Measurements from ENCODE around the gene MCOLN1. TPM values are rescaled to one million over a fixed set of nuclear protein-coding genes. Genes with fewer than 3 reads are reported as not detected.

MCOLN1 gene
- total RNA-seq, 5 donors from 2014 or later (not counting 1 experiment from before 2014, with no cell fraction given): 13.0 to 16.7 (median 15.3) TPM

- H3K4me3 Mint-ChIP-seq: peak within 1 kb of the TSS; percentile 78 to 83 (median 81)
- DNase-seq: peak; percentile 73 to 94 (median 86)
- ChIA-PET CTCF (interaction anchor here in 1 of 2 donors (0.7 kb wide), 1 partner anchor 129 kb away, joined by 3 read pairs; no protein-coding TSS in a partner anchor), POLR2A (interaction anchor here in 1 of 2 donors (0.7 kb wide), 2 partner anchors 165 to 1421 kb away, joined by 3 to 5 read pairs; no protein-coding TSS in a partner anchor)
- Histone ChIP-seq H3K36me3 (ENCODE audit: control insufficient read depth in 2 of 2, extremely low read depth in 1 of 2, insufficient read depth in 1 of 2, low read length in 1 of 2) (no peaks in the 10 kb centered on the region), H3K9me3 (no peaks in the 10 kb centered on the region), H3K4me3 (ENCODE audit: control insufficient read depth in 1 of 2, extremely low read depth in 1 of 2, low read length in 1 of 2) (peak within 1 kb of the TSS; percentile 63 to 89), H3K27ac (ENCODE audit: low read length) (peak within 1 kb of the TSS; percentile 32), H3K4me1 (ENCODE audit: control insufficient read depth in 1 of 2, extremely low read depth in 1 of 2, insufficient read depth in 2 of 2, low read length in 2 of 2) (peaks cover 5 to 18% of the 10 kb centered on the region in 2 experiments), H3K27me3 (replicated peaks in 1 of 2; ENCODE audit: control insufficient read depth in 2 of 2, extremely low read depth in 1 of 2, insufficient read depth in 2 of 2, low read length in 1 of 2) (peaks cover 0 to 3% of the 10 kb centered on the region in 2 experiments)
- WGBS (ENCODE audit: insufficient coverage): under 1% methylated on average over 37 of the region's 49 CpGs
- H3K27me3 Mint-ChIP-seq: no peaks in the 10 kb centered on the region
- peak within 1 kb of the TSS; percentile 55 to 88 for H3K27ac Mint-ChIP-seq
- H3K36me3 Mint-ChIP-seq: no peaks in the 10 kb centered on the region
- peaks cover 10 to 24% (median 16%) of the 10 kb centered on the region in 3 donors for H3K4me1 Mint-ChIP-seq
- H3K9me3 Mint-ChIP-seq: no peaks in the 10 kb centered on the region
- peak; percentile 92 to 99 (median 97) for ATAC-seq (replicated peaks in 1 of 4)
Observed at GRCh38 chr19:7488736-7489353, 33.6 kb upstream of the MCOLN1 start, which contains the start of gene PEX11G. TSS of gene PEX11G (minus strand) at chr19:7489035. CDS start at chr19:7489010, 25 bp downstream.

- Histone ChIP-seq H3K4me3 (ENCODE audit: control insufficient read depth in 1 of 2, extremely low read depth in 1 of 2, low read length in 1 of 2) (peak overlapping the region in 1 of 2 donors; percentile 89), H3K36me3 (ENCODE audit: control insufficient read depth in 2 of 2, extremely low read depth in 1 of 2, insufficient read depth in 1 of 2, low read length in 1 of 2) (no peaks in the 10 kb centered on the region), H3K9me3 (no peaks in the 10 kb centered on the region), H3K27ac (ENCODE audit: low read length) (no peak overlapping the region), H3K4me1 (ENCODE audit: control insufficient read depth in 1 of 2, extremely low read depth in 1 of 2, insufficient read depth in 2 of 2, low read length in 2 of 2) (peaks cover 5 to 17% of the 10 kb centered on the region in 2 experiments), H3K27me3 (replicated peaks in 1 of 2; ENCODE audit: control insufficient read depth in 2 of 2, extremely low read depth in 1 of 2, insufficient read depth in 2 of 2, low read length in 1 of 2) (peaks cover 0 to 7% of the 10 kb centered on the region in 2 experiments)
- Mint-ChIP-seq H3K9me3 (no peaks in the 10 kb centered on the region), H3K4me3 (peak overlapping the region; percentile 78 to 83 (median 81)), H3K36me3 (no peaks in the 10 kb centered on the region), H3K27ac (peak overlapping the region in 1 of 2 donors; percentile 88), H3K27me3 (no peaks in the 10 kb centered on the region), H3K4me1 (peaks cover 10 to 23% (median 16%) of the 10 kb centered on the region in 3 donors)
- ATAC-seq (replicated peaks in 1 of 4) (no peak), DNase-seq (no peak)
- POLR2A ChIA-PET: interaction anchor here (0.6 to 0.7 kb wide), 3 partner anchors 81 to 1422 kb away, joined by 3 to 5 read pairs (median 3); no protein-coding TSS in a partner anchor
- 89% methylated on average over 7 of the region's 11 CpGs for WGBS (ENCODE audit: insufficient coverage)
- CTCF ChIA-PET: interaction anchor here in 1 of 2 donors (0.7 kb wide), 2 partner anchors 75 to 129 kb away, joined by 3 to 4 read pairs; no protein-coding TSS in a partner anchor
Observed at GRCh38 chr19:7489609-7490044, 32.8 kb upstream of the MCOLN1 start.

GRCh38 chr19:7492142-7492541 lies 30.3 kb upstream of the MCOLN1 start:
- peaks cover 6% of the 10 kb centered on the region in 2 donors for H3K27me3 Mint-ChIP-seq
- no peaks in the 10 kb centered on the region for H3K36me3 Mint-ChIP-seq
- H3K9me3 ChIP-seq: no peaks in the 10 kb centered on the region
- peak in 4 of 35 experiments; percentile 31 to 46 (median 42) for DNase-seq
- H3K27ac ChIP-seq (ENCODE audit: low read length): no peak overlapping the region
- H3K36me3 ChIP-seq (ENCODE audit: control insufficient read depth in 2 of 2, extremely low read depth in 1 of 2, insufficient read depth in 1 of 2, low read length in 1 of 2): no peaks in the 10 kb centered on the region
- CTCF ChIA-PET: no interaction called here
- H3K9me3 Mint-ChIP-seq: no peaks in the 10 kb centered on the region
- H3K27me3 ChIP-seq (replicated peaks in 1 of 2; ENCODE audit: control insufficient read depth in 2 of 2, extremely low read depth in 1 of 2, insufficient read depth in 2 of 2, low read length in 1 of 2): peaks cover 0 to 17% of the 10 kb centered on the region in 2 experiments
- H3K4me3 Mint-ChIP-seq: no peak overlapping the region
- H3K4me3 ChIP-seq (ENCODE audit: control insufficient read depth in 1 of 2, extremely low read depth in 1 of 2, low read length in 1 of 2): no peak overlapping the region
- H3K27ac Mint-ChIP-seq: peak overlapping the region in 1 of 2 donors; percentile 13
- peaks cover 10 to 23% (median 16%) of the 10 kb centered on the region in 3 donors for H3K4me1 Mint-ChIP-seq
- no peak for ATAC-seq (replicated peaks in 1 of 4)
- 8% methylated on average over 2 of the region's 4 CpGs for WGBS (ENCODE audit: insufficient coverage)
- POLR2A ChIA-PET: interaction anchor here in 1 of 2 donors (0.5 kb wide), 1 partner anchor 39 kb away, joined by 3 read pairs; no protein-coding TSS in a partner anchor
- H3K4me1 ChIP-seq (ENCODE audit: control insufficient read depth in 1 of 2, extremely low read depth in 1 of 2, insufficient read depth in 2 of 2, low read length in 2 of 2): peaks cover 5 to 17% of the 10 kb centered on the region in 2 experiments

GRCh38 chr19:7492558-7492957 lies 29.9 kb upstream of the MCOLN1 start:
- H3K36me3 Mint-ChIP-seq: no peaks in the 10 kb centered on the region
- H3K27ac Mint-ChIP-seq: peak overlapping the region in 1 of 2 donors; percentile 16
- H3K27me3 Mint-ChIP-seq: peaks cover 6 to 9% of the 10 kb centered on the region in 2 donors
- peaks cover 5 to 17% of the 10 kb centered on the region in 2 experiments for H3K4me1 ChIP-seq (ENCODE audit: control insufficient read depth in 1 of 2, extremely low read depth in 1 of 2, insufficient read depth in 2 of 2, low read length in 2 of 2)
- H3K9me3 Mint-ChIP-seq: no peaks in the 10 kb centered on the region
- ChIA-PET CTCF (no interaction called here), POLR2A (no interaction called here)
- DNase-seq: no peak
- no peak overlapping the region for H3K4me3 Mint-ChIP-seq
- no peak overlapping the region for H3K4me3 ChIP-seq (ENCODE audit: control insufficient read depth in 1 of 2, extremely low read depth in 1 of 2, low read length in 1 of 2)
- H3K9me3 ChIP-seq: no peaks in the 10 kb centered on the region
- no peaks in the 10 kb centered on the region for H3K36me3 ChIP-seq (ENCODE audit: control insufficient read depth in 2 of 2, extremely low read depth in 1 of 2, insufficient read depth in 1 of 2, low read length in 1 of 2)
- ATAC-seq (replicated peaks in 1 of 4): no peak
- WGBS (ENCODE audit: insufficient coverage): 72% methylated on average over 8 of the region's 11 CpGs
- H3K4me1 Mint-ChIP-seq: peaks cover 10 to 23% (median 16%) of the 10 kb centered on the region in 3 donors
- H3K27ac ChIP-seq (ENCODE audit: low read length): no peak overlapping the region
- peaks cover 0 to 20% of the 10 kb centered on the region in 2 experiments for H3K27me3 ChIP-seq (replicated peaks in 1 of 2; ENCODE audit: control insufficient read depth in 2 of 2, extremely low read depth in 1 of 2, insufficient read depth in 2 of 2, low read length in 1 of 2)

- ChIA-PET CTCF (no interaction called here), POLR2A (no interaction called here)
- no peak overlapping the region for H3K4me3 Mint-ChIP-seq
- peaks cover 1 to 4% of the 10 kb centered on the region in 2 experiments for H3K4me1 ChIP-seq (ENCODE audit: control insufficient read depth in 1 of 2, extremely low read depth in 1 of 2, insufficient read depth in 2 of 2, low read length in 2 of 2)
- H3K27ac Mint-ChIP-seq: no peak overlapping the region
- ATAC-seq (replicated peaks in 1 of 4): no peak
- H3K27me3 ChIP-seq (replicated peaks in 1 of 2; ENCODE audit: control insufficient read depth in 2 of 2, extremely low read depth in 1 of 2, insufficient read depth in 2 of 2, low read length in 1 of 2): peaks cover 0 to 31% of the 10 kb centered on the region in 2 experiments
- no peak overlapping the region for H3K27ac ChIP-seq (ENCODE audit: low read length)
- DNase-seq: no peak
- no peaks in the 10 kb centered on the region for H3K36me3 Mint-ChIP-seq
- no peak overlapping the region for H3K4me3 ChIP-seq (ENCODE audit: control insufficient read depth in 1 of 2, extremely low read depth in 1 of 2, low read length in 1 of 2)
- WGBS (ENCODE audit: insufficient coverage): 80% methylated on average over 13 of the region's 13 CpGs
- no peaks in the 10 kb centered on the region for H3K36me3 ChIP-seq (ENCODE audit: control insufficient read depth in 2 of 2, extremely low read depth in 1 of 2, insufficient read depth in 1 of 2, low read length in 1 of 2)
- peaks cover 17 to 21% of the 10 kb centered on the region in 2 donors for H3K27me3 Mint-ChIP-seq
- H3K9me3 Mint-ChIP-seq: no peaks in the 10 kb centered on the region
- H3K4me1 Mint-ChIP-seq: peaks cover 6 to 14% (median 10%) of the 10 kb centered on the region in 3 donors
- H3K9me3 ChIP-seq: no peaks in the 10 kb centered on the region
Observed at GRCh38 chr19:7494416-7495098, 27.9 kb upstream of the MCOLN1 start.

GRCh38 chr19:7497292-7497691 lies 25.1 kb upstream of the MCOLN1 start:
- H3K36me3 ChIP-seq (ENCODE audit: control insufficient read depth in 2 of 2, extremely low read depth in 1 of 2, insufficient read depth in 1 of 2, low read length in 1 of 2): no peaks in the 10 kb centered on the region
- Mint-ChIP-seq H3K4me1 (peaks cover 0 to 7% (median 4%) of the 10 kb centered on the region in 3 donors), H3K4me3 (no peak overlapping the region), H3K27ac (no peak overlapping the region), H3K27me3 (peaks cover 23 to 33% of the 10 kb centered on the region in 2 donors), H3K9me3 (no peaks in the 10 kb centered on the region), H3K36me3 (no peaks in the 10 kb centered on the region)
- CTCF ChIA-PET: interaction anchor here (0.6 to 1.2 kb wide), 3 partner anchors 9 to 363 kb away, joined by 3 to 4 read pairs (median 4); no protein-coding TSS in a partner anchor
- no peak overlapping the region for H3K27ac ChIP-seq (ENCODE audit: low read length)
- no peak overlapping the region for H3K4me3 ChIP-seq (ENCODE audit: control insufficient read depth in 1 of 2, extremely low read depth in 1 of 2, low read length in 1 of 2)
- DNase-seq: no peak
- 55% methylated on average over 6 of the region's 7 CpGs for WGBS (ENCODE audit: insufficient coverage)
- H3K9me3 ChIP-seq: no peaks in the 10 kb centered on the region
- peaks cover 0 to 55% of the 10 kb centered on the region in 2 experiments for H3K27me3 ChIP-seq (replicated peaks in 1 of 2; ENCODE audit: control insufficient read depth in 2 of 2, extremely low read depth in 1 of 2, insufficient read depth in 2 of 2, low read length in 1 of 2)
- peaks cover 0 to 9% of the 10 kb centered on the region in 2 experiments for H3K4me1 ChIP-seq (ENCODE audit: control insufficient read depth in 1 of 2, extremely low read depth in 1 of 2, insufficient read depth in 2 of 2, low read length in 2 of 2)
- ATAC-seq (replicated peaks in 1 of 4): peak in 1 of 4 experiments; percentile 50
- POLR2A ChIA-PET: interaction anchor here in 1 of 2 donors (0.7 kb wide), 2 partner anchors 285 to 514 kb away, joined by 4 to 7 read pairs; no protein-coding TSS in a partner anchor
